GM23248 (cell line): ENCODE results near the gene ZNF195.

ENCODE experiments used
- EZH2 ChIP-seq: fragments of 200-600 bp; sonication (generic); IDR thresholded peaks from 2 replicates; pipeline ENCODE4 v1.6.1; 2018; ENCODE audit warnings: antibody characterized with exemption, mild to moderate bottlenecking; ENCODE audit not compliant: insufficient read depth, poor library complexity, severe bottlenecking
- EZH2phosphoT487 ChIP-seq: fragments of 200-600 bp; sonication (generic); IDR thresholded peaks from 2 replicates; pipeline ENCODE4 v1.6.1; 2018; ENCODE audit warnings: antibody characterized with exemption, moderate library complexity, mild to moderate bottlenecking, low read depth; ENCODE audit not compliant: insufficient read depth

DNA sequence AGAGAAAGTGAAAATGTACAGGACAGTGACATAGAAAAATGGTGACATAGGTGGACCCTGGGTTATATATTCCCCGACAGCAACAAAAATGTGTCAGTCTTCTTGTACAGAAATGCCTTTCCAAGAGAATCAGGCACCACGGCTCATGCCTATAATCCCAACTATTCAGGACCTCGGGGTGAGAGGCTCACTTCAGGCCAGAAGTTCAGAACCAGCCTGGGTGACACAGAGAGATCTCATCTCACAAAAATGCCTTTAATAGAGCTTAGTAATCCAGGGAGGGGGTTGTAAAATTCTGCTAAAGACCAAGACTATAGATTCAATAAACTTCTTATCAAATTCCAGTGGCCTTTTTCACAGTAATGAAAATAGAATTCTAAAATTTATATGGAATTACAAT lies 10.7 kb downstream of the ZNF195 start:
- TF ChIP-seq EZH2 (no peak), EZH2phosphoT487 (no peak)
